HG03097 (cell line): Measurements from ENCODE around the gene GSS.
"Not testable (repeated sequence)": the region's sequence is repeated elsewhere in the genome, so short reads cannot be mapped to it uniquely, and the experiment has no call there.

Experiments used
- ATAC-seq: cut with Tn5 transposase; IDR thresholded peaks from one replicate; pipeline ENCODE4 v1.9.1; 2021; ENCODE audit not compliant: unreplicated experiment, low FRiP score

The GSS gene

DNA sequence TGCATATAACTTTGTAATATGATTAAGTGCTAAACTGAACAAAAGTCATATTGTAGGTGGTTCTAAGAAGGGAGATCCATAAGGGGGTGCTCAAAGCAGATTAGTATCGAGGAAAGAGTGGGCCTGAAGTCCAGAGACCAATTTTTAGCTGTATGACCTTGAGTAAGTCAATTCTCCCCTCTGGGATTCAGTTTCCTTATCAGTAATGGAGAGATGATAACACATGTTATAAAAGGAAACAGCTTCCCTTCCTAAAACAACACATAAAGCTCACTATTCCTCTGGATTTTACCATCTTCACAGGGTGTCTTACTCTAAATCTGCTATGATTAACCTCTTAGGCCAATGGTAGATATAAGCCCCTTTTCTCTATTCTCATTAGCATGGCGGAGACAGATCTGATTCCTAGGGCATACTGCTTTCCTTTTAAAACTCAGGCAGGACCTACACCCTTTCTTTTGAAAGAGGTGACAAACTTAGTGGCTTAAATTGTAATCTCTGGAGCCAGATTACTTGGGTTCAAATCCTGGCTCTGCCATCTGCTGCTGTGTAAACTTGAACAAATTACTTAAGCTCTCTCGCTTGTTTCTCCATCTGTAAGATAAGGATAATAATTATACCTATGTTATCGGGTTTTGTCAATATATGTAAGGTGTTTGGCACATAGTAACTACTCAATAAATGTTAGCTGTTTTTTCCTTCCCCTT lies 39.7 kb downstream of the GSS start:
- no peak for ATAC-seq

DNA sequence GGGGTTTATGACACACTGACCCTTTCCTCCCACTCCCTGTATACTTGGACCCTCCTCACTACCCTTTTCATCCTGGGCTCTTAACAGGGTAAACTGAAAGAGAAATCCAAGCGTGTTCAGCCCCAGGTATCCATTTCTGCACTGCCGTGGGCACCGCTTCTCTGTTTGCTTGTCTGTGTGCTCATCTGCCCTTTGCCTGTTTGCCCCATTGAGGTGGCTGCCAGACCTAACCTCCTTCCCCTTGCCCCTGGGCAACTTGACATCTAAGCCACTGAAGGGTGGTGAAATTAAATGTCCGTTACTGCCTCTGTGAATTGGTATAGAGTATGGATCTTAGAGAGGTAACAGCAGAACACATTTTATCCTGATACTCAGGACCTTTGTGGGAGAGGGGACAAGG lies 40.5 kb downstream of the GSS start:
- no peak for ATAC-seq

DNA sequence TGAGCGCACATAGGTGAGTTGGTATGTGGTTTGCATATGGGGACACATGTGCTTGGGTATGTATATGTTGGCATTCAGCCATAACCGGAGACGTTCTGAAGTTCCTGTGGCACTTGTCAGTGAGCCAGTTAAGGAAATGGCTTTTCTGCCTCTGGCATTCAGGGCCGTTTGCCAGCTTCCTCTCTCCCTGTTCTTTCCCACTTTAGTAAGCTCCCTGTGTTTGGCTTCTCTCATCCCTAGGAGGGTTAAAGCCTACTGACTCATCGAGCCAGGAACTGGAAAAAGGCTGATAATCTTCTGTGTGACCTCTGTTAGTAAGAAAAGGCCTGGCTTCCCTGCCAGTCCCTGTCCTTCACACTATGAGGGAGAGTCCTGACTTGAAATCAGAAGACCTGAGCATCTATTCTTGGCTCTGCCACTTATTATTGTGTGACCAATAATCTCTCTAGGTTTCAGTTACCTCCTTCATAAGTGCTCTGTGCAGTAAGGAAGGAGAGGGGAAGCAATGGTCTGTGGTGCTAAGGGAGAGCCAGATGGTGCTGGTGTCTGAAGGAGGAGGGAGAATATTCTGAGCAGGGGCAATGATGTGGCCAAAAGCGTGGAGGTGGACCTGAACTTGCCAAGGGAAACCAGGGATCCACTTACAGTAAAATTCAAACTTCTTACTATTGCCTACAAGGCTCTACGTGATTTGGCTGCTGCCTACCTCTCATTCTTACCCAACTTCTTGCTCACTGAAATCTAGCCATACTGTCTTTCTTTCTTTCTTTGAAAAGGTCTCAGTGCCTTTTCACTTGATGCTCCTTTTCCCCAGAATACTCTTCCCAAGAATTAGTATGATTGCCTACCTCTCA lies 47.8 kb downstream of the GSS start:
- no peak for ATAC-seq

DNA sequence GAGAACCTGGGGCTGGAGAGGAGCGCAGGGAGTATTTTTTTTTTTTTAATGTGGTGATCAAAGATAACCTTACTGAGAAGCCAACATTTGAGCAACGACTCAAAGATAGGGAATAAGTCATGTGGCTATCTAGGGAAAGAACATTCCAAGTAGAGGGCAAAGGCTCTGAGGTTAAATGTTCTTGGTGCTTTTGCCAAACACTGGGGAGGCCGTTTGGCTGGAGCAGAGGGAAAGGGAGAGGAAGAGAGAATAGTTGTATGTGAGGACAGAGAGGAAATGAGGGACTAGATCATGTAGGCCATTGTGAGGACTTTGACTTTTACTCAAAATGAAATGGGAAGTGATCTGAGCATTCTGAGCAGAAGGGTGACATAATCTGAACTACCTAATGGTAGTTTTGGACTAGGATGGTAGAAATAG lies 51.4 kb downstream of the GSS start:
- no peak for ATAC-seq

DNA sequence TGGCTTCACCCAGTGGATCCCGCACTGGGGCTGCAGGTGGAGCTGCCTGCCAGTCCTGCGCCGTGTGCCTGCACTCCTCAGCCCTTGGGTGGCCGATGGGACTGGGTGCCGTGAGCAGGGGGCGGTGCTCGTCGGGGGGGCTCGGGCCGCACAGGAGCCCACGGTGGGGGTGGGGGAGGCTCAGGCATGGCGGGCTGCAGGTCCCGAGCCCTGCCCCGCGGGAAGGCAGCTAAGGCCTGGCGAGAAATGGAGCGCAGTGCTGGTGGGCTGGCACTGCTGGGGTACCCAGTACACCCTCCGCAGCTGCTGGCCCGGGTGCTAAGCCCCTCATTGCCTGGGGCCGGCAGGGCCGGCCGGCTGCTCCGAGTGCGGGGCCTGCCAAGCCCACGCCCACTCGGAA lies 56.9 kb downstream of the GSS start:
- ATAC-seq = not testable (repeated sequence)

DNA sequence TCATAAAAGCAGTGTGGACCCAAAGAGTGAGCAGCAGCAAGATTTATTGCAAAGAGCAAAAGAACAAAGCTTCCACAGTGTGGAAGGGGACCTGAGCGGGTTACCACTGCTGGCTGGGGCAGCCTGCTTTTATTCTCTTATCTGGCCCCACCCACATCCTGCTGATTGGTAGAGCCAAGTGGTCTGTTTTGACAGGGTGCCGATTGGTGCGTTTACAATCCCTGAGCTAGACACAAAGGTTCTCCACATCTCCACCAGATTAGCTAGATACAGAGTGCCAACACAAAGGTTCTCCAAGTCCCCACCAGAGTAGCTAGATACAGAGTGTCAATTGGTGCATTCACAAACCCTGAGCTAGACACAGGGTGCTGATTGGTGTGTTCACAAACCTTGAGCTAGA lies 57.5 kb downstream of the GSS start:
- not testable (repeated sequence) for ATAC-seq

DNA sequence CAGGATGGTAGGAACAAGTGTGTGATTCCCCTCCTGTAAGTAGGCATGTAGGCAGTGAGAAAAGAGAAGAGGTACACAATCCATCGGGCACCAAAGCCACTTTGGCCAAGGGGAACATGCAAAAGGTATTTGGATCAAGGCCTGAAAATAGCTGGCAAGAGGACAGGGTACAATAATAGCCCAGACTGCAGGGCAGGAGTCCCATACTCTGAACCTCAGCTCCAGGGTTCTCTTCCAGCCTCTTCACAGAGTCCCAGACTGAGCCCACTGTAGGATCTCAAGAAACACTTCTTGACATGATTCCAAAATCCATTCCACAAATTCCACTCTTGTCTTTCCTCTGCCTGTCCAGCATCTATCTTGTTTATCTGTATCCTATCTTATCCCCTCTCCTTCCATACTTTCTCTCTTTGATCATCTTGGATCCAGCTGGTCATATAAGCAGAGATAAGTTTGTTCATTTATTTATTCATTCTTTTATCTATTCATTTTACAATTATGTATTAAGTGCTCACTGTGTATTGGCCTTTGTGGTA lies 59.5 kb downstream of the GSS start:
- ATAC-seq = no peak

DNA sequence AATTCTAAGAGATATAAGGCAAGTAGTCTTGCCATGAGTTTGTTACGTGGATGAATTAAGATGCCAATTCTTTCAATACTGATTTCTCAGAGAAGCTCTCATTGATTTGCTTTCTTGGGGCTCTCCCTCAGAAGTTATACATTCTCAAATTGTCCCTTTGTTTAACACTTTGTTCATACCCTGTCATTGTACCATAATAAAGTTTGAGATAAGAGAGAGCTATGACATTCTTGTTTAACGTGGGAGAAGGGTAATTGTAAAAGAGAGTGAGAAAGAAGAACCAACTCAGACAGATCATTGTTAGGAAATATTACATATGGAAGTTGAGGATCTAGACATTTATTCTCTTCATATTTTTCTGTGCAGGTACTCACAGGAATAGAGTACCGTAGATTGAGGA lies 60.1 kb downstream of the GSS start:
- ATAC-seq = no peak

DNA sequence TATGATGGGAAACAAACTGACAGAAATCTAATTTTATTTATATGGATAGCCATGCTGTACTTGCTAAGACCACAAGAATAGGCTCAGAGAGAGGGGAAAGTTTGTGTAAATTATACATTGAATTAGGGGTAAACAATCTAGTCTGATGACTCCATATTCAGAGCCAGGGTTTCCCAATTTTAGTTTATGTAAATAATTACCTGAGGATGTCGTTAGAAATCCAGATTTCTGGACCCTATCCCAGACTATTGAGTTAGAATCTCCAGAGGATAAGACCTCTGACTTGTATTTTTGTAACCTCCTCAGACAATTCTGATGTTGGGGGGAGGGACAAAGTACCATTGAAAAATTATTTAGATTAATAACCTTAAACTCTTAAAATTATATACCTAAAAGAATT lies 60.9 kb downstream of the GSS start:
- no peak for ATAC-seq

DNA sequence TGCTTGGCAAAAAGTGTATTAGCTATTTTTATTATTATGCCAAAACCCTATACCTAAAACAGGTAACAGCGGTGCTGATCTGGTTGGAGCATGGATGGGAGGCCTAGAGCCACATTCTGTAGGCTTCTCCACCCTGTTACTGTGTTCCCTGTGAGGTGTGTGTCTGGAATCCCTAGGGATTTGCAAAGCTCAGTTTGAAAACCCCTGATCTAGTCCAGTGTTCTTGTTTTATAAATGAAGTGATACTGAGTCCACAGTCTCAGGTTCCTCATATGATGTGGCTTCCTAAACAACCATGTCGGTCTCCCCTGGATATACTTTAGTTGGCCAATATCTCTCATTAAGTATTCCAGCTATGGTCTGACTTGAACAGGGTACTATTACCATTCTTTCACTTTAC lies 62.9 kb downstream of the GSS start:
- ATAC-seq = no peak

DNA sequence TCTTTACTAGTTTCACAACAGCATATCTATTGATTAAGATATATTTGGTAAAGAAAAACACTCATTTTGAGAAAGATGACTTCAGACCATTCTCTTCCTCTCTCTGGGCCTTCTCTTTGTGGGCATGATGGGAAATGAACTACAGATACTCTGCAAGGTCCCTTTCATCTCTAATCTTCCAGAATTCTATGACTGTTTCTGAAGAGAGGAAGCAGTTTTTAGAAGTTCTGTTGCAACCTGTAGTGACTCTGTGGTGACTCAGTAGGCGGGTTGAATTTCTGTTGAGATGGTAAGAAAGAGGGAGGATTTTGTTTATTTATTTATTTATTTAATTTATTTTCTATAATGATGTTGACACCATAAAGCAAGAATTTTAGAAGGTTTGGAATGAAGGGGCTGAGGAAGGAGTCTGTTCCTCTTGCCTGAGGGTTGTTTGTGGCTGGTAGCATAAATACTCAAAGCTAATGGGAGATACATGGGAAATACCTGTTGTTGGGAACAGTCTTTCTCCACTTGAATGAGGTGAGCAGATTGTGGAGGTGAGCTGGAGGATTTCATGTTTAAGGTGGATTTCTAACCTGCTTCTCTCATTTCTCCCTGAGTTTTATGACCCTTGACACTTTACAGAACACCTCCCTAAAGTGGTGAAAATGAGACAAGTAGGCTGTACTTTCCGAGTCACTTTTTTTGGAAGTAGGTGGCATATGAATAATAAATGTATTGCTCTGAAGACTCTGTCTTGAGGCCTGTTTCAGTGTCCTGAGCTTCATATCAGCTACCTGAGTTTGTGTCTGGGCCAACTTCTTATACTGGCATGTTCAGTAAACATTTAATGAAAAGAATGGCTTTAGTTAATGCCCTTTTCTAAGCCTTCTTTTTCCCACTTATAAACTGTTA lies 64.2 kb downstream of the GSS start:
- ATAC-seq = no peak

DNA sequence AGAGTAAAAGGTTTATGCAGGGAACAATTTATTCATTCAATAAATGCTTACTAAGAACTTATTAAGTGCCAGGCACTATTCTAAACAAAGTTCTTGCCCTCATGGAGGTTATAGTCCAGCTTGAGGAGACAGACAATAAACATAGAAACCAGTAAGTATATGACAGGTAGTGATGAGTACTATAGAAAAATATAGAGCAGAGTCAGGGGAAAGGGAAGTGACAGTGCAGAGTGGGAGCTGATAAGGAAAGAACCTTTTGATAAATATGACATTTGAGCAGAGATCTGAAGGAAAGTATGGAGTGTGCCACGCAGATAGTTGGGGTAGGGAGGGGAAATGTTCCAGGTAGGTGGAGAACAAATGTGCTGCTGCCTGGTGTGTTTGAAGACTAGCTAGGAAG lies 67.1 kb downstream of the GSS start:
- no peak for ATAC-seq

DNA sequence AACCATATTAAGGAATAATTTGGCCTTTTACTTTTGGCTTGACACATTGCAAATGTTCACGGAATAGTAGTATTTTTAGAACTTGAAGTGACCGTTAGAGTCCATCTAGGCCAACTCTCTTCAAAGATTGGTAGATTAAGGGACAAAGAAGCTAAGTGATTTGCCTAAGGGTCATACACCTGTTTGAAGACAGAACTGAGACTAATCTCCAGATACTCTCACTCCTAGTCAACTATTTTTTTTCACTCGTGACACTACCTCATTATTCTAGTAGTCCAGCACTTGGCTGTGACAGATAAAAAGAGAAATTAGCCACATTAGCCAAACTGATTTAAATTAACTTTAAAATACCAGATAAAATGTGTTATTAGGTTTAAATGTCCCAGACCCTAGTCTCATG lies 68.6 kb downstream of the GSS start:
- no peak for ATAC-seq

DNA sequence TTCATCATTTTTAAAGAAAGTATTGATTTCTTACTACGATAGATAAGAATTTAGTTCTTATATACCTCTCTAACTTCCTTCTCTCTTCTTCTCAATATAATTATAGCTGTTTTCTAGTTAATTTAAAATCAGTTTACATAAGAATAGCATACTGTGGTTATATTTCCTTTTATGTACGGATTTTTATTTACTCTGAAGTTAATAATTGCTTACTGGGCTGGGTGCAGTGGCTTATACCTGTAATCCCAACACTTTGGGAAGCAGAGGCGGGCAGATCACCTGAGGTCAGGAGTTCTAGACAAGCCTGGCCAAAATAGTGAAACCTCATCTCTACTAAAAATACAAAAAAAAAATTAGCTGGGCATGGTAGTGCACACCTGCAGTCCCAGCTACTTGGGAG lies 69.5 kb downstream of the GSS start:
- no peak for ATAC-seq

DNA sequence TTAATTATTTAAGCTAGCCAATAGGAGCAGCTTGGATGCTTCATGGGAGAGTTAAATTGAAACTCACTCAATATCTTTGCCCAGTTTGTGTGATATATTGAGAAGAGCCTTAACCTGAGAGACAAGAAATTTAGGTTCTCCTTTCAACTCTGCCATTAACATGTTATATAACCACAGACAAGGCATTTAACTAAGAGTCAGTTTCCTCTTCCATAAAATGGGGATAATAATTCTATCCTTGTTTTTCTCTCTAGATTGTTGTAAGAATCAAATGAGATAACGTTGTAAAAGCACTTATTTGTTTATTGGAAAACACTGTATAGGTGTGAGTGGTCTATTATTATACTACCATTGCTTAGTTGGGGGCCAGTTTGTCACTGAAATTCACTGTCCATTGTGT lies 71.3 kb downstream of the GSS start:
- no peak for ATAC-seq

DNA sequence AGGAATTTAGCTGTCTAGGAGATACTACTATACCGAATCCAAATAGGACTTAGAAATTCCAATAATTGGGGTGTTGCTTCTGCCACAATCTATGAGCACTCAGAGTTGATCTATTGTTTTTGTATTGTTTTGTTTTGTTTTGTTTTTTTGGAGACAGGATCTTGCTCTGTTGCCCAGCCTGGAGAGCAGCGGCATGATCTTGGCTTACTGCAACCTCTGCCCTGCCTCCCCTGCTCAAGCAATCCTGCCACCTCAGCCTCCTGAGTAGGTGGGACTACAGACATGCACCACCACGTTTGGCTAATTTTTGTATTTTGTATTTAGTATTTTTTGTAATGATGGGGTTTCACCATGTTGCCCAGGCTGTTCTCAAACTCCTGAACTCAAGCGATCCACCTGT lies 71.8 kb downstream of the GSS start:
- ATAC-seq = no peak

DNA sequence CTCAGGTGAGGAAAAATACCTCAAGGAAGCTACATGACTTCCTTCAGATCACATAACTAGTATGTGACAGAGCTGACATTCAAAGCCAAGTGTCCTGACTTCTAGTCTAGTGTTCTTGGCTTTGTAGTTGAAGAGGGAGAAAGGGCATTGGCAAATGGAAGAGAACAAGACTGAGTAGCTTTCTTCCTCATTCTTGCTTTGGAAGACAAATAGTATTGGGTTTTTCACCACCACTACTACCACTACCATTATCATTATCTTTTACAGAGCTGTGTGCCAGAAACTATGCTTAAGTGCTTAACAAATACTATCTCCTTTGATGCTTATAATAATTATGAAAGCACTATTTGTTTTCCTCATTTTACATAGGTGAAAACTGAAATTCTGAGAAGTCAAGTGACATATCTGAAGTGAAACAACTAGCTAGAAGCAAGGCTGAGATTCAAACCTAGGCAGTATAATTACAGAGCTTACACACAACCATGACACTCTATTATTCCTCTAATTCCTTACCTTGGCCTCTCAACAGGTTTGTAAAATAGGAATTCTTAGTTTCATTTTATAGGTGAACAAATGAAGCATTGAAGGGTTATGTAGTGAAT lies 72.4 kb downstream of the GSS start:
- no peak for ATAC-seq

DNA sequence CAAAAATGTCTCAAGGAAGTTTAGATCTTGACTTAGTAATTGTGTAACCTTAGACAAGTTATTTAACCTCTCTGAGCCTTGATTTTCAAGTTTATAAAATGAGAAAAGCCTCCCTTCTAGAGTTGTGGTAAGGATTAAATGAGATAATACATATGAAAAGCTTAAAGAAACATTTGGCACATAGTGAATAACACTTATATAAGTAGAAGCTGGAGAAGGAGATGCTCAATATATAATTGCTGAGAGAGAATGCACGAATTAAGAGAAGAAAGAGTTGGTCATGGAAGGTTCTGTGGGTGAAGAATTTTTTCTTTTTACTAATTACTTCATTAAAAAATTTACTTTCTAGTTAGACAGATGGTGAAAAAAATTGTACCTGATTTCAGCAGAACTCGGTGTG lies 73.9 kb downstream of the GSS start:
- ATAC-seq = no peak

DNA sequence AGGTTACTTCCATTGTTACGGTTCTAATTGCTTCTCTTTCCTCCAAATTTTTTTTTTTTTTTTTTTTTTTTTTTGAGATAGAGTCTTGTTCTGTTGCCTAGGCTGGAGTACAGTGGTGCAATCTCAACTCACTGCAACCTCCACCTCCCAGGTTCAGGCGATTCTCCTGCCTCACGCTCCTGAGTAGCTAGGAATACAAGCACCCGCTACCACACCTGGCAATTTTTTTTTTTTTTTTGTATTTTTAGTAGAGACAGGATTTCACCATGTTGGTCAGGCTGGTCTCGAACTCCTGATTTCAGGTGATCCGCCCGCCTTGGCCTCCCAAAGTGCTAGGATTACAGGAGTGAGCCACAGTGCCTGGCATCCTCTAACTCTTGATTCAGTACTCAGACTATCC lies 74.6 kb downstream of the GSS start:
- ATAC-seq = not testable (repeated sequence)

DNA sequence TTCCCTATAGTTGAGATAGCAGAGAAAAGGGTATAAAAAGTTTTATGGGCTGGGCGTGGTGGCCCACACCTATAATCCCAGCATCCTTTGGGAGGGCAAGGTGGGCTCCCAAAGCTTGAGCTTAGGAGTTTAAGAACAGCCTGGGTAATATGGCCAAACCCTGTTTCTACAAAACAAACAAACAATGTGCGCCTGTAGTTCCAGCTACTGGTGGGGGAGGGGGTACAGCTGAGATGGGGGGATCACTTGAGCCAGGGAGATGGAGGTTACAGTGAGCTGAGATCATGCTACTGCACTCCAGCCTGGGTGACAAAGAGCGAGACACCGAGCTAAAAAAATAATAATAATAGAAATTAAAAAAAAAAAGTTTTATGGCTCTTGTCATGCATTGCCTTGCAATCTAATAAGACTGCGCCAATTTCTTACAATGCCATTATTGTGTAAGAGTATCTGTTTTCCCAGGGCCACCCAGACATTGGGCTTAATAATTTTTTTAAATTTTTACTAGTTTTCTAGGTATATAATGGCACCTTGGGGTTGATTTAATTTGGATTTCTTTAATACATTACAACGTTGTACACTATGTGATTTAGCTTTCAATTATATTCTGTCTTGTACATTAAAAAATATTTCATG lies 75.3 kb downstream of the GSS start:
- no peak for ATAC-seq
